Body of pancreas (tissue), 4 donors: ENCODE data around the gene CLPX. TPM values are rescaled to one million over a fixed set of nuclear protein-coding genes. Genes with fewer than 3 reads are reported as not detected.

Experiments
- ATAC-seq: fragments of 150-250 bp; one replicate; pipeline ENCODE4 v1.9.1; 2016
- DNase-seq, 4 donors: peaks; one replicate each; pipeline ENCODE4 v3.0.0-alpha.2; 2019
- H3K27ac ChIP-seq, 4 donors: fragments of 200-600 bp; sonication (generic); 1 replicate in 3 of 4; 2 replicates in 1 of 4; pipeline versions ENCODE4 v1.5.1 to v1.6.1; 2016 to 2019; ENCODE audit warnings: mild to moderate bottlenecking in 1 of 4, mixed read lengths in 1 of 4, moderate library complexity in 1 of 4
- H3K27me3 ChIP-seq, 2 donors: fragments of 200-600 bp; sonication (generic); one replicate each; pipeline ENCODE4 v1.6.0; 2016; ENCODE audit warnings: mild to moderate bottlenecking in 1 of 2
- H3K36me3 ChIP-seq, 2 donors: fragments of 200-600 bp; sonication (generic); replicated peaks in 1 of 2; 2 replicates each; pipeline ENCODE4 v1.5.1; 2016; ENCODE audit warnings: low read depth in 2 of 2; ENCODE audit not compliant: insufficient read depth in 1 of 2
- H3K4me1 ChIP-seq: fragments of 200-600 bp; sonication (generic); one replicate; pipeline ENCODE4 v1.6.0; 2016
- H3K4me3 ChIP-seq, 2 donors: fragments of 200-600 bp; sonication (generic); 1 replicate in 1 of 2; 2 replicates in 1 of 2; pipeline ENCODE4 v1.5.1; 2016 to 2019
- H3K9me3 ChIP-seq, 3 donors: fragments of 200-600 bp; sonication (generic); 1 replicate in 2 of 3; 2 replicates in 1 of 3; pipeline ENCODE4 v1.5.1; 2016
- CTCF ChIP-seq, 7 experiments: fragments of 450-650 bp in 4 of 7; fragments of 200-600 bp in 3 of 7; sonication (generic) in 3 of 7; IDR thresholded peaks; one replicate each; pipeline ENCODE4 v1.5.1; 2016 to 2019; ENCODE audit warnings: antibody characterized with exemption in 7 of 7
- POLR2A ChIP-seq, 3 donors: fragments of 450-650 bp; IDR thresholded peaks; one replicate each; pipeline ENCODE4 v1.6.1; 2016; ENCODE audit warnings: antibody characterized with exemption in 3 of 3, mild to moderate bottlenecking in 2 of 3
- WGBS, 2 donors: methylation state at CpG; one replicate each; pipeline ENCODE4 v1.1.5; 2017; 5-methylcytosine and 5-hydroxymethylcytosine counted together
- intact Hi-C: fragments of 100-400 bp; cut with DNase I; formaldehyde crosslinking; loops from one replicate; pipeline ENCODE4 v1.15.1; 2023
- total RNA-seq, 2 donors: library from RNA; depleted of rRNA; stranded (reverse); fragments of >200 nt; gene quantifications; one replicate each; pipeline ENCODE4 v1.1.0, GENCODE V29; 2016

The CLPX gene
- total RNA-seq, 2 donors from 2014 or later = 16.2 to 19.2 TPM

- ATAC-seq = no peak
- Histone ChIP-seq H3K4me1 (no peaks in the 10 kb centered on the region), H3K27me3 (no peaks in the 10 kb centered on the region), H3K27ac (no peak within 1 kb of the TSS), H3K4me3 (no peak within 1 kb of the TSS), H3K36me3 (peaks cover 9 to 30% of the 10 kb centered on the region in 2 donors), H3K9me3 (no peaks in the 10 kb centered on the region)
- 81 to 89% methylated on average over 2 of the region's 2 CpGs for WGBS, 2 donors
- DNase-seq = no peak
- intact Hi-C loops = no loop called here
- TF ChIP-seq POLR2A (IDR thresholded peaks at IDR 0.05) = no peak
- no peak for TF ChIP-seq CTCF (IDR thresholded peaks at IDR 0.05)
Measured at GRCh38 chr15:65115086-65115485, 70.1 kb downstream of the CLPX start, which contains the start of gene UBAP1L. Gene UBAP1L, minus strand, starts transcription at chr15:65115200. Its CDS starts 8,985 bp downstream, at chr15:65106215.

- WGBS, 2 donors = 81 to 84% methylated on average over 3 of the region's 3 CpGs
- peaks cover 4 to 9% of the 10 kb centered on the region in 2 donors for H3K36me3 ChIP-seq
- intact Hi-C loops = no loop called here
Measured at GRCh38 chr15:65110676-65111292, 74.4 kb downstream of the CLPX start.

GRCh38 chr15:65106011-65106590 is 79.0 kb downstream of the CLPX start:
- WGBS, 2 donors = 76 to 82% methylated on average over 6 of the region's 6 CpGs
- H3K36me3 ChIP-seq = peaks cover 0 to 5% of the 10 kb centered on the region in 2 donors

More at GRCh38 chr15:65110676-65111292, 74.4 kb downstream of the CLPX start:
- Histone ChIP-seq H3K4me1 (no peaks in the 10 kb centered on the region), H3K27ac (no peak overlapping the region), H3K27me3 (no peaks in the 10 kb centered on the region), H3K4me3 (no peak overlapping the region), H3K9me3 (no peaks in the 10 kb centered on the region)
- TF ChIP-seq CTCF (IDR thresholded peaks at IDR 0.05) (no peak), POLR2A (IDR thresholded peaks at IDR 0.05) (no peak)
- ATAC-seq (no peak), DNase-seq (no peak)

GRCh38 chr15:65105038-65105437 is 80.1 kb downstream of the CLPX start:
- H3K4me3 ChIP-seq = no peak overlapping the region
- no peak for TF ChIP-seq CTCF (IDR thresholded peaks at IDR 0.05)
- no peak for TF ChIP-seq POLR2A (IDR thresholded peaks at IDR 0.05)
- intact Hi-C loops = no loop called here
- whole genome bisulfite sequencing, 2 donors = 85 to 92% methylated on average over 5 of the region's 5 CpGs
- H3K9me3 ChIP-seq = no peaks in the 10 kb centered on the region
- no peak overlapping the region for H3K27ac ChIP-seq
- no peaks in the 10 kb centered on the region for H3K27me3 ChIP-seq
- ATAC-seq (no peak), DNase-seq (no peak)
- H3K4me1 ChIP-seq = no peaks in the 10 kb centered on the region
- H3K36me3 ChIP-seq = peaks cover 0 to 5% of the 10 kb centered on the region in 2 donors

More at GRCh38 chr15:65106011-65106590, 79.0 kb downstream of the CLPX start:
- intact Hi-C loops = no loop called here
- Histone ChIP-seq H3K27ac (no peak overlapping the region), H3K4me3 (no peak overlapping the region), H3K9me3 (no peaks in the 10 kb centered on the region), H3K27me3 (no peaks in the 10 kb centered on the region), H3K4me1 (no peaks in the 10 kb centered on the region)
- TF ChIP-seq CTCF (IDR thresholded peaks at IDR 0.05) (no peak), POLR2A (IDR thresholded peaks at IDR 0.05) (no peak)
- DNase-seq = no peak
- ATAC-seq = no peak
